ENCODE results near the gene CHAD.

CHAD gene

DNA sequence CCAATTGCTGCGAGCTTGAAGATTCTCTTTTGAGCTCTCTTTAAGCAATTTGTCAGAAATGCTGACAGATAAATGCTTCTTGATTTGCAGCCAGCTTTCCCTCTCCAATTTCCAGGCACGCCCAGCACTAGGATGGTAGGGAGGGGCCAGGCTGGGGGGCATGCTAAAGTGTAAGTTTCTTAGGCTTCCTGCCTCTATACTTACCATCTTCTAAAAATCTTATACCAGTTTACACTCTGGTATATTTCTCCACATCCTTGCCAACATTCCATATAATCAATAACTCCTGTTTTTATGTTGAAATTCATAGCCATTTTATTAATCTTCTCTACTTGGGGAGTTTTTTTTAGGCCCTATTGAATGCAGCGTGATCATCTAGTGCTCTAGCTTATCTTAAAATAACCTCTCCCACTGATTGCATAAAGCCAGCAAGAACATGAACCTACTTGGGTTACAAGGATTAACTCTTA, 25.1 kb downstream of the CHAD start (continued):
- TF ChIP-seq, protein P1, sequence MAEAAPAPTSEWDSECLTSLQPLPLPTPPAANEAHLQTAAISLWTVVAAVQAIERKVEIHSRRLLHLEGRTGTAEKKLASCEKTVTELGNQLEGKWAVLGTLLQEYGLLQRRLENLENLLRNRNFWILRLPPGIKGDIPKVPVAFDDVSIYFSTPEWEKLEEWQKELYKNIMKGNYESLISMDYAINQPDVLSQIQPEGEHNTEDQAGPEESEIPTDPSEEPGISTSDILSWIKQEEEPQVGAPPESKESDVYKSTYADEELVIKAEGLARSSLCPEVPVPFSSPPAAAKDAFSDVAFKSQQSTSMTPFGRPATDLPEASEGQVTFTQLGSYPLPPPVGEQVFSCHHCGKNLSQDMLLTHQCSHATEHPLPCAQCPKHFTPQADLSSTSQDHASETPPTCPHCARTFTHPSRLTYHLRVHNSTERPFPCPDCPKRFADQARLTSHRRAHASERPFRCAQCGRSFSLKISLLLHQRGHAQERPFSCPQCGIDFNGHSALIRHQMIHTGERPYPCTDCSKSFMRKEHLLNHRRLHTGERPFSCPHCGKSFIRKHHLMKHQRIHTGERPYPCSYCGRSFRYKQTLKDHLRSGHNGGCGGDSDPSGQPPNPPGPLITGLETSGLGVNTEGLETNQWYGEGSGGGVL (tag by site-specific recombination; IDR thresholded peaks at IDR 0.05) = no peak
- TF ChIP-seq, protein P2, sequence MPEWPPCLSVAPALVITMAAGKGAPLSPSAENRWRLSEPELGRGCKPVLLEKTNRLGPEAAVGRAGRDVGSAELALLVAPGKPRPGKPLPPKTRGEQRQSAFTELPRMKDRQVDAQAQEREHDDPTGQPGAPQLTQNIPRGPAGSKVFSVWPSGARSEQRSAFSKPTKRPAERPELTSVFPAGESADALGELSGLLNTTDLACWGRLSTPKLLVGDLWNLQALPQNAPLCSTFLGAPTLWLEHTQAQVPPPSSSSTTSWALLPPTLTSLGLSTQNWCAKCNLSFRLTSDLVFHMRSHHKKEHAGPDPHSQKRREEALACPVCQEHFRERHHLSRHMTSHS (tag by site-specific recombination; IDR thresholded peaks at IDR 0.05) = no peak
- no peak for TF ChIP-seq ZNF747 (tag by site-specific recombination; IDR thresholded peaks at IDR 0.05)
- no peak for TF ChIP-seq ZNF791 (tag by site-specific recombination; IDR thresholded peaks at IDR 0.05)
- no peak for TF ChIP-seq ZNF677 (tag by site-specific recombination; IDR thresholded peaks at IDR 0.05)
- TF ChIP-seq GLI4 (tag by site-specific recombination; IDR thresholded peaks at IDR 0.05) = no peak
- TF ChIP-seq ZNF830 (tag by site-specific recombination; IDR thresholded peaks at IDR 0.05; ENCODE audit: low read depth) = no peak
- TF ChIP-seq ZNF658 (tag by site-specific recombination; IDR thresholded peaks at IDR 0.05) = no peak
- TF ChIP-seq OSR2 (tag by site-specific recombination; IDR thresholded peaks at IDR 0.05) = no peak
- no peak; the same call in 1 of the 2 replicates for TF ChIP-seq ZBTB48 (tag by site-specific recombination; IDR thresholded peaks at IDR 0.05)
- TF ChIP-seq ZNF704 (tag by site-specific recombination; IDR thresholded peaks at IDR 0.05) = no peak
- no peak for TF ChIP-seq SETDB1 (IDR thresholded peaks at IDR 0.05; ENCODE audit: insufficient read length, low read length)
- no peak for TF ChIP-seq ZNF423 (tag by site-specific recombination; IDR thresholded peaks at IDR 0.05)
- TF ChIP-seq PRDM1 (tag by site-specific recombination; IDR thresholded peaks at IDR 0.05) = 0 out of 2 replicates have a peak, but pooled peaks have one; percentile 11
- TF ChIP-seq ZNF169 (tag by site-specific recombination; IDR thresholded peaks at IDR 0.05) = no peak
- no peak for TF ChIP-seq ZNF394 (tag by site-specific recombination; IDR thresholded peaks at IDR 0.05; ENCODE audit: borderline replicate concordance)
- TF ChIP-seq, protein P3, sequence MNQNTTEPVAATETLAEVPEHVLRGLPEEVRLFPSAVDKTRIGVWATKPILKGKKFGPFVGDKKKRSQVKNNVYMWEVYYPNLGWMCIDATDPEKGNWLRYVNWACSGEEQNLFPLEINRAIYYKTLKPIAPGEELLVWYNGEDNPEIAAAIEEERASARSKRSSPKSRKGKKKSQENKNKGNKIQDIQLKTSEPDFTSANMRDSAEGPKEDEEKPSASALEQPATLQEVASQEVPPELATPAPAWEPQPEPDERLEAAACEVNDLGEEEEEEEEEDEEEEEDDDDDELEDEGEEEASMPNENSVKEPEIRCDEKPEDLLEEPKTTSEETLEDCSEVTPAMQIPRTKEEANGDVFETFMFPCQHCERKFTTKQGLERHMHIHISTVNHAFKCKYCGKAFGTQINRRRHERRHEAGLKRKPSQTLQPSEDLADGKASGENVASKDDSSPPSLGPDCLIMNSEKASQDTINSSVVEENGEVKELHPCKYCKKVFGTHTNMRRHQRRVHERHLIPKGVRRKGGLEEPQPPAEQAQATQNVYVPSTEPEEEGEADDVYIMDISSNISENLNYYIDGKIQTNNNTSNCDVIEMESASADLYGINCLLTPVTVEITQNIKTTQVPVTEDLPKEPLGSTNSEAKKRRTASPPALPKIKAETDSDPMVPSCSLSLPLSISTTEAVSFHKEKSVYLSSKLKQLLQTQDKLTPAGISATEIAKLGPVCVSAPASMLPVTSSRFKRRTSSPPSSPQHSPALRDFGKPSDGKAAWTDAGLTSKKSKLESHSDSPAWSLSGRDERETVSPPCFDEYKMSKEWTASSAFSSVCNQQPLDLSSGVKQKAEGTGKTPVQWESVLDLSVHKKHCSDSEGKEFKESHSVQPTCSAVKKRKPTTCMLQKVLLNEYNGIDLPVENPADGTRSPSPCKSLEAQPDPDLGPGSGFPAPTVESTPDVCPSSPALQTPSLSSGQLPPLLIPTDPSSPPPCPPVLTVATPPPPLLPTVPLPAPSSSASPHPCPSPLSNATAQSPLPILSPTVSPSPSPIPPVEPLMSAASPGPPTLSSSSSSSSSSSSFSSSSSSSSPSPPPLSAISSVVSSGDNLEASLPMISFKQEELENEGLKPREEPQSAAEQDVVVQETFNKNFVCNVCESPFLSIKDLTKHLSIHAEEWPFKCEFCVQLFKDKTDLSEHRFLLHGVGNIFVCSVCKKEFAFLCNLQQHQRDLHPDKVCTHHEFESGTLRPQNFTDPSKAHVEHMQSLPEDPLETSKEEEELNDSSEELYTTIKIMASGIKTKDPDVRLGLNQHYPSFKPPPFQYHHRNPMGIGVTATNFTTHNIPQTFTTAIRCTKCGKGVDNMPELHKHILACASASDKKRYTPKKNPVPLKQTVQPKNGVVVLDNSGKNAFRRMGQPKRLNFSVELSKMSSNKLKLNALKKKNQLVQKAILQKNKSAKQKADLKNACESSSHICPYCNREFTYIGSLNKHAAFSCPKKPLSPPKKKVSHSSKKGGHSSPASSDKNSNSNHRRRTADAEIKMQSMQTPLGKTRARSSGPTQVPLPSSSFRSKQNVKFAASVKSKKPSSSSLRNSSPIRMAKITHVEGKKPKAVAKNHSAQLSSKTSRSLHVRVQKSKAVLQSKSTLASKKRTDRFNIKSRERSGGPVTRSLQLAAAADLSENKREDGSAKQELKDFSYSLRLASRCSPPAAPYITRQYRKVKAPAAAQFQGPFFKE (tag by site-specific recombination; IDR thresholded peaks at IDR 0.05; ENCODE audit: borderline replicate concordance) = no peak
- TF ChIP-seq ZNF148 (tag by site-specific recombination; IDR thresholded peaks at IDR 0.05; ENCODE audit: borderline replicate concordance) = no peak
- TF ChIP-seq, protein P4, sequence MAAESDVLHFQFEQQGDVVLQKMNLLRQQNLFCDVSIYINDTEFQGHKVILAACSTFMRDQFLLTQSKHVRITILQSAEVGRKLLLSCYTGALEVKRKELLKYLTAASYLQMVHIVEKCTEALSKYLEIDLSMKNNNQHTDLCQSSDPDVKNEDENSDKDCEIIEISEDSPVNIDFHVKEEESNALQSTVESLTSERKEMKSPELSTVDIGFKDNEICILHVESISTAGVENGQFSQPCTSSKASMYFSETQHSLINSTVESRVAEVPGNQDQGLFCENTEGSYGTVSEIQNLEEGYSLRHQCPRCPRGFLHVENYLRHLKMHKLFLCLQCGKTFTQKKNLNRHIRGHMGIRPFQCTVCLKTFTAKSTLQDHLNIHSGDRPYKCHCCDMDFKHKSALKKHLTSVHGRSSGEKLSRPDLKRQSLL (tag by site-specific recombination; IDR thresholded peaks at IDR 0.05) = no peak
- no peak for TF ChIP-seq KLF16 (tag by site-specific recombination; IDR thresholded peaks at IDR 0.05)
- TF ChIP-seq ZNF621 (tag by site-specific recombination; IDR thresholded peaks at IDR 0.05) = no peak
- TF ChIP-seq, protein P5, sequence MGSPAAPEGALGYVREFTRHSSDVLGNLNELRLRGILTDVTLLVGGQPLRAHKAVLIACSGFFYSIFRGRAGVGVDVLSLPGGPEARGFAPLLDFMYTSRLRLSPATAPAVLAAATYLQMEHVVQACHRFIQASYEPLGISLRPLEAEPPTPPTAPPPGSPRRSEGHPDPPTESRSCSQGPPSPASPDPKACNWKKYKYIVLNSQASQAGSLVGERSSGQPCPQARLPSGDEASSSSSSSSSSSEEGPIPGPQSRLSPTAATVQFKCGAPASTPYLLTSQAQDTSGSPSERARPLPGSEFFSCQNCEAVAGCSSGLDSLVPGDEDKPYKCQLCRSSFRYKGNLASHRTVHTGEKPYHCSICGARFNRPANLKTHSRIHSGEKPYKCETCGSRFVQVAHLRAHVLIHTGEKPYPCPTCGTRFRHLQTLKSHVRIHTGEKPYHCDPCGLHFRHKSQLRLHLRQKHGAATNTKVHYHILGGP (tag by site-specific recombination; IDR thresholded peaks at IDR 0.05) = no peak
- TF ChIP-seq ZNF561 (tag by site-specific recombination; IDR thresholded peaks at IDR 0.05; ENCODE audit: borderline replicate concordance) = peak; percentile 70
- no peak for TF ChIP-seq KLF8 (tag by site-specific recombination; IDR thresholded peaks at IDR 0.05)
- no peak for TF ChIP-seq ZNF664 (tag by site-specific recombination; IDR thresholded peaks at IDR 0.05)
- no peak for TF ChIP-seq ZNF514 (tag by site-specific recombination; IDR thresholded peaks at IDR 0.05)
- TF ChIP-seq YY1 (tag by site-specific recombination; IDR thresholded peaks at IDR 0.05) = no peak
